Right kidney (tissue), 9 donors: Measurements from ENCODE around the gene DDB1.

ENCODE experiments used
- DNase-seq: peaks from one replicate; pipeline ENCODE4 v3.0.0-alpha.2; 2016
- long read RNA-seq, 8 donors: transcript quantifications; one replicate each; lab custom pipeline, GENCODE V29; 2026

The DDB1 gene
- long read RNA-seq, donor 1, full-length matches to known transcripts: 28 of 155 reads
- long read RNA-seq, donor 1, partial matches to known transcripts: 90 of 155 reads
- long read RNA-seq, donor 1, other reads (novel, unspliced or antisense): 37 of 155 reads
- long read RNA-seq, donor 2, full-length matches to known transcripts: 14 of 50 reads
- long read RNA-seq, donor 2, partial matches to known transcripts: 36 of 50 reads
- long read RNA-seq, donor 2, other reads (novel, unspliced or antisense): 0 of 50 reads
- long read RNA-seq, donor 3, full-length matches to known transcripts: 11 of 11 reads
- long read RNA-seq, donor 3, partial matches to known transcripts: 0 of 11 reads
- long read RNA-seq, donor 3, other reads (novel, unspliced or antisense): 0 of 11 reads
- long read RNA-seq, donor 4, full-length matches to known transcripts: 20 of 135 reads
- long read RNA-seq, donor 4, partial matches to known transcripts: 103 of 135 reads
- long read RNA-seq, donor 4, other reads (novel, unspliced or antisense): 12 of 135 reads
- long read RNA-seq, donor 5, full-length matches to known transcripts: 27 of 108 reads
- long read RNA-seq, donor 5, partial matches to known transcripts: 76 of 108 reads
- long read RNA-seq, donor 5, other reads (novel, unspliced or antisense): 5 of 108 reads
- long read RNA-seq, donor 6, full-length matches to known transcripts: 14 of 65 reads
- long read RNA-seq, donor 6, partial matches to known transcripts: 51 of 65 reads
- long read RNA-seq, donor 6, other reads (novel, unspliced or antisense): 0 of 65 reads
- long read RNA-seq, donor 7, full-length matches to known transcripts: 22 of 163 reads
- long read RNA-seq, donor 7, partial matches to known transcripts: 141 of 163 reads
- long read RNA-seq, donor 7, other reads (novel, unspliced or antisense): 0 of 163 reads
- long read RNA-seq, donor 8, full-length matches to known transcripts: 16 of 95 reads
- long read RNA-seq, donor 8, partial matches to known transcripts: 79 of 95 reads
- long read RNA-seq, donor 8, other reads (novel, unspliced or antisense): 0 of 95 reads

DNA sequence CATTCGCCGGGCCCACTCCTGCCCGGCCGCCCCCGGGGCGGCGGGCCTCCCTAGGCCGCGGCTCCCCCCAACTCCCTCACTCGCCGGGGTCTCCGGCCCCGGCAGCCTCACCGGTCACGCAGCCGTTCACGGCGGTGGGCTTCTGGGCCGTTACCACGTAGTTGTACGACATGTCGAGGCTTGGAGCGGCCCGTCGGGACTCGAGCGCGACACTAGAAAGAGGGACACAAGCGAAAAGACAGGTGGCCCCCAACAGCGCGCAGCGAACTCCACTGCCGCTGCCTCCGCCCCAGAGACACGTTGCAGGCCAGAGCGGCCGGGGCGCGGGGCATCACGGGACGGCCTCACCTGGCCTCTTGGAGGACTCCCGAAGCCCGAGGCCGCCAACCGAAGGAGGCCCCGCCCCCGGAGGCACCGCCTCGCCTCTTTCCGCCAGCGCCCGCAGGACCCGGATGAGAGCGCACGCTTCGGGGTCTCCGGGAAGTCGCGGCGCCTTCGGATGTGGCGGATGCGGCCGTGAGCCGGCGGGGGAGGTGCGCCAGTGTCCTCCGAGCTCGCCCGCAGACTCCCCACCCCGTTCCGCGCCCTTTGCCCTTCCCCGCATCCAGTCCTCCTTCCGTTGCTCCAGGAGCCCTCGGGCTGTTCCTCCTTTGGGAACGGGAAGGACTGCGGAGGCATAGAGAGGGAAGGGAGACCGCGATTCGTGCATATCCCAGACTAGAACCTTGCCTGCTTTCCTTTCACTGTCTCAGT, at the start of gene DDB1, which contains the start of gene TKFC:
TSS of gene DDB1 (minus strand) at position 309 of the 753 bp plus-strand sequence. CDS start at position 172, 137 bp downstream.
TSS of gene TKFC (plus strand) at position 432 of the 753 bp plus-strand sequence. CDS start 1,501 bp downstream, outside the sequence.
- peak; percentile 92 for DNase-seq

DNA sequence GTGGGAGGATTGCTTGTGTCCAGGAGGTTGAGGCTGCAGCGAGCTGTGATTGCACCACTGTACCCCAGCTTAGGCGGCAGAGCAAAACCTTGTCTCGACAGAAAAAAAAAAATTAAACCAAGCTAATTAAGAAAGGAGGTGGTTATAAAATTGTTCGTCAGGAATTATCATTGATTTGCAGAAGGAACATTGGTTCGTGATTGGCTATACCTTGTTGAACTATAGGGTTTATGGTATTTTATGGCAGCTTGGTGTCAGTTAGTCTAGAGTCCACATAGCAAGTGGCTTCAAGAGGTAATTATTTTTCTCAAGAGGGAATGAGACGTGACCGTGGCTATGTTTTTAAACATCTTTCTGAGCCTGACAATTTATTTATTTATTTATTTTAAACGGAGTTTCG, 48.0 kb upstream of the DDB1 start:
- DNase-seq: no peak

DNA sequence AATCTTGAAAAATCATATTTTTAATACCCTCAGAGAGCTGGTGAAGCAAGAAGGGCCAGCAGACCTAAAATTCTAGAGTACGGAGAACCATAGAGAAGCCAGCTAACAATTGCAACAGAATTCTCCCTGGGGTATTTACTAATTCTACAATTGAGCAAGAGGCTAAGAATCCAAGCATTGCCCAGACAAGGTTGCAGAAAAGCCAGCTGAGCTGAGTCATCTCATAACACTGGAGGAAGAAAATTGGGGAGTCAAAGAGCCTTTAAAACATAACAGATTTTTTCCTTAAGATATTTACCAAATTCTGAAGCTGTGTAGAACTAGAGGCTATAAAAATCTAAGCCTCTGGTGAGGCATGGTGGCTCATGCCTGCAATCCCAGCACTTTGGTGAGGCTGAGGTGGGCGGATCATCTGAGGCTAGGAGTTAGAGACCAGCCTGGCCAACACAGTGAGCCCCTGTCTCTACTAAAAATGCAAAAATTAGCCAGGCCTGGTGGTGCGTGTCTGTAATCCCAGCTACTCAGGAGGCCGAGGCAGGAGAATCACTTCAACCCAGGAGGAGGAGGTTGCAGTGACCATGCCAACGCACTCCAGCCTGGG, 45.9 kb upstream of the DDB1 start:
- no peak for DNase-seq

DNA sequence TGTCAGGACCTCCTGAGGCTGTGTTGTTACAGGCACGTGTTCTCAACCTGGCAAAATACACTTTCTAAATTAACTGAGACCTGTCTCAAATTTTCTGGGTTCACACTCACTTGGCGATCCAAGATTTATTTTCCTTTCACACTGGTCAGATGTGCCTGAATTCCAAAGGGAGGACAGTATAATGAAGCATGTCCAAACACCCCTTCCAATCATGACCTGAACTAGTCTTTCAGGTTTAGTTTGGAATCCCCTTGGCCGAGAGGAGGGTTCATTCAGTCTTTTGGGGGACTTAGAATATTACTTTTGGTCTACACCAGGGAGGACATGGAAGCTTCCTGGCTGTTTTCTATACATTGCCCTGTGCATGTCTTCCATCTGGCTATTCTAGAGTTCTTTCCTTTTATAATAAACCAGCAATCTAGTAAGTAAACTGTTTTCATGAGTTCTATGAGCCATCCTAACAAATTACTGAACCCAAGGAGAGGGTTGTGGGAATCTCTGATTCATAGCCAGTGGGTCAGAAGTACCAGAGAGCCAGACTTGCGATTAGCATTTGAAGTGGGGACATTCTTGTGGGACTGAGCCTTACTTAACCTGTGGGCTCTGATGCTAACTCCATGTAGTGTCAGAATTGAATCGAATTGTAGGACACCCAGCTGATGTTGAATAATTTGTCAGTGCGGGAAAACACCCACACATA, 44.7 kb upstream of the DDB1 start:
- no peak for DNase-seq

DNA sequence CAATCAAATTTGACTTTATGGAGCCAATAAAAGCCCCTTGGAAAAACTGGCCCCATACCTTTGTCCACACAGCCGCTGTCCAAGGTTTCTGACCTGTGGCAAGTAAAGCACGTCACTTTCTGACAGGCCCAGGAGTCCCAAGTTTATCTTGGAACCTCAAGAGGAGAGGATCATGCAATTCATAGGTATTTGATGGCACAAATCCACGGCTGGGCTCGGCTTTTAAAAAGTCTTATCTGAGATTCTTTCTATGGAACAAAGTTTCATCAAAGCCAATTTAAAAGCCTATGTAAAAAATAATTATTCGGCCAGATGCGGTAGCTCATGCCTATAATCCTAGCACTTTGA, 42.8 kb upstream of the DDB1 start:
- no peak for DNase-seq

DNA sequence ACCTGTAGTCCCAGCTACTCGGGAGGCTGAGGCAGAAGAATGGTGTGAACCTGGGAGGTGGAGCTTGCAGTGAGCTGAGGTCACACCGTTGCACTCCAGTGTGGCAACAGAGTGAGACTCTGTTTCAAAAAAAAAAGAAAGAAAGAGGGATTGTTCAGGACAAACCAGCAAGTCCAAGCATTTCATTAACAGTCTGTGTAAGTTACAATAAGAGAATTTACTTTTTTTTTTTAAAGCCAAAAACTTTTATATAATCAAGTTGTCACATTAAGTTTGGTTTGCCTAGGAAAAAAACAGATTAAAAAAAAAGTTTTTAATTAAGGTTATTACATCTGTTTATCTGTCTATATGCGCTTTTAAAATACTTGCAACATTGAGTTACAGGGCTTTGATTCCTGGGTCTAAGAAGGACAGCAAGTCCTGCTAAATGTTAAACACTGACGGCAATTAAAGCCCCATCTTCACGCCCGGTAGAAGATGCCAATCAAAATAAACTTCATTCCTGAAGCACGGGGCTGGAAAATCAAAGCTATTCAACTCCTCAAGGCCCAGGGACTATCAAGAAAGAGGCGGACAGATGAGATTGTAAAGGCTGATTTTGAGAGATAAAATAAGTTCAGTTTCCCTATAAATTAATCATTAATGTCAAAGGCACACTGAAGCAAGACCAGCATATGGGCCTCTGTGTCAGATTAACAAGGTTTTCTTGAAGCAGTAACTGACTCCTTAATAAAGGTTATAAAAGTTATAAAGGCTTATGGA, 39.9 kb upstream of the DDB1 start:
- no peak for DNase-seq

DNA sequence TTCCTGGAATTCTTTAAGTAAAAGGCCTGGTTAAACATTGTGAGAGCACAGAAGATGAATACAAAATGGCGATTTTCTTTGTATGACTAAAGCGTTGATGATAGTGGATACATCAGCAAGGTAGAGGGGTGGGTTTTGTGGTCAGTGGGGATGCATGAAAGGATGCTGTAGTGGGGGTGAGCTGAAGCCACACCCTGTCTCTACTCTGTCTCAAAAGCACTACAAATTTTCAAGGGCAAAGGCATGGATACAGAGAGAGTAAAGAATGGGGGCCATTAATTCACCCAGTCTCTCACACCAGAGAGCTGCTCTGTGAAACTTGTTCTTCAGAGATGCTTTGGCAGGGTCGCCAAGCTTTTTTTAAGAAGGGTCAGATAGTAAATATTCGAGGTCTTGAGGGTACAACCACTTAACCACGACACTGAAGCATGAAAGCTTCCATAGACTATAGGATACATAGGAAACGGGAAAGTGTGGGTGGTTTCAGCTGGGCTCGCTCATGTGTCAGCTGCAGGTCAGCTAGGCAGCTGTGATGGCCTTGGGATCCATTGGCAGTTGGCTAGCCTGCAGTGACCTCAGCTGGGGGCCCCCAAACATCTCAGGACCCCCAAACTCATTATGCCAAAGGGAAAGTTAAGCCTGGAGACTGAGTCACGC, 37.6 kb upstream of the DDB1 start:
- DNase-seq: no peak

DNA sequence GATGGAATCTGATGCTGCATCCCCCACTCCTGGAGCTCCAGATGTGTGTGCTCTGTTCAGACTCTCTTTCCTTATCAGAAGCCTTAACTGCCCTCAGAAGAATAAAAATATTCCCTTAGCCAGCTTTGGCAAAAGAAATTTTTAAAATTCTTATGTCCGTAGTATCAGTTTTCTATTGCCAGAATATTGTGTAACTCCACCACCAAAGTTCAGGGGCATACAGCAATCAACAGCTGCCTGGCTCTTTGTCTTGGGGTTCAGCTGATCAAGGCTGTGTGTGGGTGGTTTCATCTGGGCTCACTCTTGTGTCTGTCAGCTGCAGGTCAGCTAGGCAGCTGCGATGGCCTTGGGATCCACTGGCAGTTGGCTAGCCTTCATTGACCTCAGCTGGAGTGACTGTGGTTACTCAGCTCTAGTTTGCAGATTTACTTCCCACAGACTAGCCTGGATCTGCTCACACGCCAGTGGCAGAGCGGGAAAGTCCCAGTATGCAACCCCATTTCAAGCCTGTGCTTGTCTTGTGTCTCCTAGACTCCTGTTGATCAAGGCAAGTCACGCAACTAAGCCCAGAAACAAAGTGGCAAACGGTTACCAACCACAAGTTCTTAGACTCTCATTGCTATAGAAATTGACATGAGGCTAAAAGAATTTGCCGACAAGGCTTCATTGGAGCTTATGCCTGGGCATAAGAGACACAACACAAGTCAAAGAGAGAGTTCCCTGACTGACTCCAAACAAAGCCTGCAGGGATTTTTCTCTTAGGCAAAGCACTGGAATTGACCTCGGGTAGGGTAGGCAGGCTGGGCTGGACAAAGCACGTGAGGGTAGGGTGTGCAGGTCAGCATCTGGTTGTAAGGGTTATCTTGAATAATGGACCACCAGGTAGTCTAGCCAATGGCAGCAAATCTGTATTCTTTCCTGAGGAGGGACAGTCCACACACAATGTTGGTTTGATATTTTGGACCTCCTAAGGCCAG, 36.8 kb upstream of the DDB1 start:
- DNase-seq: no peak

DNA sequence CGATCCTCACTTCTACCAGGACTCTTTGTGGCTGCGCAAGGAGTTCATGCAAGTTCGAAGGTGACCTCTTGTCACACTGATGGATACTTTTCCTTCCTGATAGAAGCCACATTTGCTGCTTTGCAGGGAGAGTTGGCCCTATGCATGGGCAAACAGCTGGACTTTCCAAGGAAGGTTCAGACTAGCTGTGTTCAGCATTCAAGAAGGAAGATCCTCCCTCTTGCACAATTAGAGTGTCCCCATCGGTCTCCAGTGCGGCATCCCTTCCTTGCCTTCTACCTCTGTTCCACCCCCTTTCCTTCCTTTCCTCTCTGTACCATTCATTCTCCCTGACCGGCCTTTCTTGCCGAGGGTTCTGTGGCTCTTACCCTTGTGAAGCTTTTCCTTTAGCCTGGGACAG, 35.7 kb upstream of the DDB1 start:
- no peak for DNase-seq

DNA sequence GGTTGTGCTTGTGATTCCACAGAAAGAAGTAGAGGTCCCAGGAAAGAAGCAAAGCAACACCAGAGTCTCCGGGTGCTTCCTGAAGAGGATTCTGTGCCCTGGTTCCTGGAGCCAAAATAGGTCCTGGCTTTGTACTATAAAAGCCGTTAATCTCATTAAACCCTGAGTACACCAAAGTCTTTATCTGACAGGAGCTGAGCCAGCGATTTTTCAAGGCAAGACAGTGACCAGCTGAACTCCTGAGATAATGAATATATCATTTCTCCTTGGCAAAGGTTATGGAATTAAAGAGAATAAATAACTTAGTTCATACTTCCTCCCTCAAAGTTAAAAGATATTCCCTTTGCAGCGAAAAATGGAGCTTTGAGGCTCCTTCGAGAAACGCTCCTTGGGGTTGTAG, 34.5 kb upstream of the DDB1 start:
- DNase-seq: no peak

DNA sequence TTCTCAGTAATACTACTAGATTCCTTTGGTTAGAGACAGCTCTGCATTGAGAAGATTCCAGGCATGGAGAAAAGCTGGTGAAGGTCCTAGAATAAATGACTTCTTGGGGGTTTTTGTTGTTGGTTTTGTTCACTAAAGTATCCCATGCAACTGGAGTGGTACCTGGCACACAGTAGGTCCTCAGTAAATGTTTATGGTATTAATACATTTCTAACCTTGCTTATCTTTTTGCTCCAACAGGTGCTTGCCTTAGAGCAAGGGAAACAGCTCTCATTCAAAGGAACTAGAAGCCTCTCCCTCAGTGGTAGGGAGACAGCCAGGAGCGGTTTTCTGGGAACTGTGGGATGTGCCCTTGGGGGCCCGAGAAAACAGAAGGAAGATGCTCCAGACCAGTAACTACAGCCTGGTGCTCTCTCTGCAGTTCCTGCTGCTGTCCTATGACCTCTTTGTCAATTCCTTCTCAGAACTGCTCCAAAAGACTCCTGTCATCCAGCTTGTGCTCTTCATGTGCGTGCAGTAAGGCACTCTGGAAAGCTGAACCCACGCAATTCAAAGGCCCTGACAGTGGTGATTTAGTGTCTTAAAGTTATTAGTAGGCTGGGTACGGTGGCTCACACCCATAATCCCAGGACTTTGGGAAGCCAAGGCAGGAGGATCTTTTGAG, 31.2 kb upstream of the DDB1 start:
- DNase-seq: no peak

DNA sequence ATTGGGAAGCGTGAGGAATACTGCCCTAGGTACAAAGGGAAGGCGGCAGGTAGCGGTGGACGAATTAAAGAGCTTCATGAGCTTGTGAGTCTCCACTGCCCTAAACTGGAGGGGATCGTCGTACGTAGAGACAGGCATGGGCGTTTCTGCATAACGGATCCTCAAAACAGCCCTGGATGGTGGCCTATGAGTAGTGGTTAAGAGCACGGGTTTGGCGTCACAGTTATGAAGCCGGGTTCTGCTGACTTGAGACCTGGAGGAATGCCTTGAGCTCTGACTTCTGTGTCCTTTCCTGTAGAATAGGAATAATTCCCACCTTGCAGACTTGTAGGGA, 29.6 kb upstream of the DDB1 start:
- DNase-seq: no peak

DNA sequence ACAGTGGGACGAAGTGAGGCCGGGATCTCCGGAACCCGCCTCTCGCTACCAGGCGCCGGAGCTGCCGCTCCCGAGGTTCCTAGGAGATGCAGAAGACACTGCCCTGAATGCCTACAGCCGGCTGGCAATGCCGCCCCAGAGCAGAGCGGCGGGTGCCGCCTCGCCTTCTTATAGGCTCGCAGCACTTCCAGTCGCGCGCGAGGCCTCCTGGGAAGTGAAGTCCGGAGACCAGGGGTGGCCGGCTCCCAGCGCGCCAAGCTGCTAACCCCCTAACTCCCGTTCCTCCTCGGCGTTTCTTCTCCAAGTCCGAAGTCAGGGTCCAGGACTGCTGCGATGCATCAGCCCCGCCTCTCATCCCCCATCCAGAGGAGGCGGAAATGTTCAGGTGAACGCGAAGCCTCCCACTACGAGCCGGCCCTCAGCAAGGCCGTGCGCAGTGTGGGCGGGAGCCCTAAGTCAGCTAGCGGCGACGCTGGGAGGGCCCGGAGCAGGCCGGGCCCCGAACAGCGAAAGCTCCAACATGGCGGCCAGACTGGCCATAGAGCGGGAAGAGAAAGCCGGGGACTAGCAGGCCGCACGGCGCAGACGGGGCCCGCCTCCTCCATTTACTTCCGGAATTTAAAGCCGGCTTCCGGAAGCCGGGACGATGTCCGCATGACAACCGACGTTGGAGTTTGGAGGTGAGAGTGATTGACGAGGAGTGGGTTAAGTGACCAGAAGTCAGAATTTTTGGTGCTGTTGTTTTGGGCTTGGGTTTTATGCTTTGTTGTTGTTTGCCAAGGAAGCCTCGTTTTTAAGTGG, 29.0 kb upstream of the DDB1 start, which contains the start of the genes CYB561A3 and TMEM138:
TSS of gene CYB561A3 (minus strand) at position 142 of the 801 bp plus-strand sequence. CDS start 5,169 bp downstream, outside the sequence.
TSS of gene TMEM138 (plus strand) at position 634 of the 801 bp plus-strand sequence. CDS start 2,017 bp downstream, outside the sequence.
- DNase-seq: peak; percentile 99

DNA sequence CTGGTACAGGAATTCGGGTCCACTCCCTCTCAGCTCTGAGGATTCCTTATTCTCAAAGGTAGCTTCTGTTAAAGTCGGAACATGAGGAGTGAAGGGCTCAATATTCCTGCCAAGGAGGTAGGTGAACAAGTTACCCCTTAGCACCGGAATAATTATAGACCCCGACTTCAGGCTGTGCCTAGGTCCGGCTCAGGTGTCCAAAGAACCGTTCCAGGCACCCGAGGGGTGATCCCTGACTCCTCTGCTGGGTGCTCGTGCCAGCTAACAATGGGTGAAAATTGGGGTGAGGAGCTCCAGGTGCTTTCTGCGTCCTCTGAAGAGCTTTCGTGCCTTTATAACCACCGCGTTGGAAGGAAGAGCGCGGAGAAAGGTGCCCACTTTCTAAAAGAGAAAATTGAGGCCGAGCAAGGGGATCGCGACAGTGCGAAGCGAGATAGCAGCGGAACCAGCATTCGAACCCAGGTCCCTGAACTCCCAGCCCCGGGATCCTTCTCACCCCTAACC, 28.4 kb upstream of the DDB1 start:
- DNase-seq: no peak

DNA sequence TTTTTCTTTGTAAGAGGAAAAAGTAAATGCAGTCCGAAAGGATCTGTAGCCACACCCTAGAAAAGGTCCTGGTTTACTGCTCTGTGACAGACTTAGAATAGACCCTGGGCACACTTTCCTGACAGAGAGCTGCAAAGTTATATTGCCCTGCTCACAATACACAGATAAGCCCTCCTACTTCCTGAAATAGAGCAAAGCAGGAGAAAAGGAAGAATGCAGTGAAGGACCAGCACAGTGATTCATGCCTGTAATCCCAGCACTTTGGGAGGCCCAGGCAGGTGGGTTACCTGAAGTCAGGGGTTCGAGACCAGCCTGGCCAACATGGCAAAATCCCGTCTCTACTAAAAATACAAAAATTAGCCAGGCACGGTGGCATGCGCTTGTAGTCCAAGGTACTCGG, 26.6 kb upstream of the DDB1 start:
- DNase-seq: no peak

DNA sequence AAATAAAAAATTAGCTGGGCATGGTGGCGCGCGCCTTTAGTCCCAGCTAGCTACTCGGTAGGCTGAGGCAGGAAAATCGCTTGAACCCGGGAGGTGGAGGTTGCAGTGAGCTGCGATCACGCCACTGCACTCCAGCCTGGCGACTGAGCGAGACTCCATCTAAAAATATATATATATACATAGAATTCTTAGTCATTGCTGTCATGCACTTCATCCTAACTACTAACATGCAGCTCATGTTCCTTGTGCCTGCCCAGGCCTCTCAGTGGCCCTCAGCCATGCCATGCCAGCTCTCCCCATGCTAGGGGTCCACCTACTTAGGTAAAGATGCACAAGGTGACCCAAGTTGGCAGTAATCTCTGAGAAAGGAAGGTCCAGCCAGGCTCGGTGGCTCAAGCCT, 25.7 kb upstream of the DDB1 start:
- DNase-seq: no peak

DNA sequence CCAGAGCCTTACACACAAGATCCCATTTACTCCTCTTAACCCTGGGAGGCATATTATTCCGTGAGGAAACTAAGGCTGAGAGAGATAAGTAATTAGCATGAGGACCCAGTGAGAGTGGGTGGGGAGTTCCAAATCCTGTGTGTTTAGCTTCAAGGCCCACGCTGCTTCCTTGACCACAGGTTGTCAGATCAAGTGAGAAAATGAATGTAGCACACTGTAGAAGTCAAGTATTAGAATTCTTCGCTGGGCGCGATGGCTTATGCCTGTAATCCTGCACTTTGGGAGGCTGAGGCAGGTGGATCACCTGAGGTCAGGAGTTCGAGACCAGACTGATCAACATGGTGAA, 25.0 kb upstream of the DDB1 start:
- DNase-seq: no peak
